SU-DHL-6 (cell line): ENCODE measurements around the gene UBASH3A.

ENCODE experiments used
- H2AFZ ChIP-seq: fragments of 200-600 bp; sonication (generic); 2 replicates; pipeline ENCODE4 v1.6.1; 2014; ENCODE audit warnings: low read depth, mild to moderate bottlenecking, moderate library complexity, mixed read lengths, antibody characterized with exemption, low read length; ENCODE audit not compliant: severe bottlenecking
- H3F3A ChIP-seq: fragments of 200-600 bp; shearing (Covaris generic); 2 replicates; pipeline ENCODE4 v1.6.0; 2016; ENCODE audit warnings: antibody characterized with exemption, mild to moderate bottlenecking; ENCODE audit not compliant: insufficient read depth
- H3K27ac ChIP-seq: fragments of 200-600 bp; sonication (generic); 2 replicates; pipeline ENCODE4 v1.5.1; 2016; ENCODE audit warnings: low read depth, mild to moderate bottlenecking, low read length, moderate library complexity, mixed read lengths
- H3K27me3 ChIP-seq: fragments of 200-600 bp; sonication (generic), shearing (Covaris generic); 2 replicates; pipeline ENCODE4 v1.6.0; 2014; ENCODE audit warnings: mild to moderate bottlenecking, low read length
- H3K36me3 ChIP-seq: fragments of 200-600 bp; sonication (generic); 2 replicates; pipeline ENCODE4 v1.6.1; 2014; ENCODE audit warnings: mild to moderate bottlenecking, low read length, mixed read lengths
- H3K4me2 ChIP-seq: fragments of 300-600, 200-600 bp; shearing (Covaris generic), sonication (generic); 2 replicates; pipeline ENCODE4 v1.6.0; 2014; ENCODE audit warnings: low read length, low read depth, mild to moderate bottlenecking; ENCODE audit not compliant: poor library complexity, severe bottlenecking
- H3K4me3 ChIP-seq: fragments of 200-600 bp; sonication (generic); 2 replicates; pipeline ENCODE4 v1.5.1; 2014; ENCODE audit warnings: antibody characterized with exemption, low read length, mild to moderate bottlenecking, mixed read lengths; ENCODE audit not compliant: insufficient read depth, poor library complexity, severe bottlenecking
- H3K79me2 ChIP-seq: fragments of 200-600 bp; sonication (generic); 2 replicates; pipeline ENCODE4 v1.6.1; 2014; ENCODE audit warnings: mild to moderate bottlenecking, low read length, moderate library complexity; ENCODE audit not compliant: insufficient read depth
- H3K9ac ChIP-seq: fragments of 200-600 bp; sonication (generic); 2 replicates; pipeline ENCODE4 v1.7.0; 2014; ENCODE audit warnings: mild to moderate bottlenecking, low read length
- H3K9me2 ChIP-seq: fragments of 200-600 bp; sonication (generic); replicated peaks from 2 replicates; pipeline ENCODE4 v1.6.1; 2014; ENCODE audit warnings: low read length; ENCODE audit not compliant: insufficient read depth
- H3K9me3 ChIP-seq: fragments of 200-600 bp; sonication (generic); 2 replicates; pipeline ENCODE4 v1.6.1; 2014; ENCODE audit warnings: low read length, mixed read lengths; ENCODE audit not compliant: insufficient read depth
- H4K20me1 ChIP-seq: fragments of 200-600 bp; sonication (generic); 2 replicates; pipeline ENCODE4 v1.6.1; 2014; ENCODE audit warnings: low read depth, mild to moderate bottlenecking, antibody characterized with exemption, low read length, moderate library complexity, mixed read lengths
- EZH2phosphoT487 ChIP-seq: fragments of 200-600 bp; sonication (generic), shearing (Covaris generic); conservative IDR thresholded peaks from 2 replicates; pipeline ENCODE4 v1.6.1; 2018; ENCODE audit warnings: mild to moderate bottlenecking, antibody characterized with exemption, low read length, moderate library complexity, mixed read lengths
- TF ChIP-seq, protein P1 (sequence below): fragments of 200-600 bp; sonication (generic); IDR thresholded peaks from one replicate; pipeline ENCODE4 v1.5.1; 2017; ENCODE audit warnings: antibody characterized with exemption, mild to moderate bottlenecking, low read length, moderate library complexity; ENCODE audit not compliant: insufficient read depth, poor library complexity, severe bottlenecking

UBASH3A gene

DNA sequence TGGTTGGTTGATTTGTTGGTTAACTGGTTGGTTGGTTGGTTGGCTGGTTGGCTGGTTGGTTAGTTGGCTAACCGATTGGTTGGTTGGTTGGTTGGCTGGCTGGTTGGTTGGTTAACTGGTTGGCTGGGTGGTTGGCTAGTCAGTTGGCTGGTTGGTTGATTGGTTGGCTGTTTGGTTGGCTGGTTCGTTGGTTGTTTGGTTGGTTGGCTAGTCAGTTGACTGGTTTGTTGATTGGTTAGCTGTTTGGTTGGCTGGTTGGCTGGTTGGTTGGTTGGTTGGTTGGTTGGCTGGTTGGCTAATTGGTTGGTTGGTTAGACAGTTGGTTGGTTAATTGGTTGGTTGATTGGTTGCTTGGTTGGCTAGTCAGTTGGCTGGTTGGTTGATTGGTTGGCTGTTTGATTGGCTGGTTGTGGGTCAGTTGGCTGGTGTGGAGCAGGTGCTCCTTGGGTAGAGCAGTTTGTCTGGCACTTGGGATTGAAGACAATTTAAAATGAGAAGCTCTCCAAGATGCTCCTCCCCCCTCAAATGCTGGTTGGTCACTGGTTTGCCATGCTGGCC is 85.4 kb downstream of the UBASH3A start:
- Histone ChIP-seq H3K79me2 (no peaks in the 10 kb centered on the region), H3K9ac (no peak overlapping the region), H3K9me3 (no peaks in the 10 kb centered on the region), H4K20me1 (no peaks in the 10 kb centered on the region), H3K9me2 (no peaks in the 10 kb centered on the region), H3K4me2 (no peak overlapping the region), H3K27ac (no peak overlapping the region), H3K36me3 (no peaks in the 10 kb centered on the region), H3F3A (no peaks in the 10 kb centered on the region), H3K27me3 (no peaks in the 10 kb centered on the region), H3K4me3 (no peak overlapping the region), H2AFZ (no peak overlapping the region)
- TF ChIP-seq EZH2phosphoT487: no peak
- TF ChIP-seq, protein P1, sequence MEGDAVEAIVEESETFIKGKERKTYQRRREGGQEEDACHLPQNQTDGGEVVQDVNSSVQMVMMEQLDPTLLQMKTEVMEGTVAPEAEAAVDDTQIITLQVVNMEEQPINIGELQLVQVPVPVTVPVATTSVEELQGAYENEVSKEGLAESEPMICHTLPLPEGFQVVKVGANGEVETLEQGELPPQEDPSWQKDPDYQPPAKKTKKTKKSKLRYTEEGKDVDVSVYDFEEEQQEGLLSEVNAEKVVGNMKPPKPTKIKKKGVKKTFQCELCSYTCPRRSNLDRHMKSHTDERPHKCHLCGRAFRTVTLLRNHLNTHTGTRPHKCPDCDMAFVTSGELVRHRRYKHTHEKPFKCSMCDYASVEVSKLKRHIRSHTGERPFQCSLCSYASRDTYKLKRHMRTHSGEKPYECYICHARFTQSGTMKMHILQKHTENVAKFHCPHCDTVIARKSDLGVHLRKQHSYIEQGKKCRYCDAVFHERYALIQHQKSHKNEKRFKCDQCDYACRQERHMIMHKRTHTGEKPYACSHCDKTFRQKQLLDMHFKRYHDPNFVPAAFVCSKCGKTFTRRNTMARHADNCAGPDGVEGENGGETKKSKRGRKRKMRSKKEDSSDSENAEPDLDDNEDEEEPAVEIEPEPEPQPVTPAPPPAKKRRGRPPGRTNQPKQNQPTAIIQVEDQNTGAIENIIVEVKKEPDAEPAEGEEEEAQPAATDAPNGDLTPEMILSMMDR: no peak

DNA sequence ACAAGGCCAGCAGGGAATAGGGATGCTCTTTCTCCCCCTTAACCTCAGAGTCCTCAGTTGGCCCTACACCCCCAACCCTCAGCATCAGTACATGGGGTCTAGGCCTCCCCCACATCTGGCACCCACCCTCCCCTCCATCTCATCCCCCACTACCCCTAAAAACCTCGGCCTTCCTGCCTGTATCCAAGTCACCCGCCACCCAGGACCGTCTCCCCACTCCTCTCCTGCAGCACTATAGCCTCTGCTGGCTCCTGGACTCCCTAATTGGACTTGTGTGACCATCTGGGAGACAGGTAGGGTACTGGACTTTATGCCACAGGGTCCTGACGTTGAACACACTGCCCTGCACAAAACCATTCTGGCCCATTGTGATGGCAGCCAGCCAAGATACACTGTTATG is 86.3 kb downstream of the UBASH3A start:
- no peaks in the 10 kb centered on the region for H3K9me2 ChIP-seq
- H4K20me1 ChIP-seq: no peaks in the 10 kb centered on the region
- TF ChIP-seq, protein P1: no peak
- no peak for TF ChIP-seq EZH2phosphoT487
- no peak overlapping the region for H3K27ac ChIP-seq
- H3K27me3 ChIP-seq: no peaks in the 10 kb centered on the region
- no peaks in the 10 kb centered on the region for H3F3A ChIP-seq
- no peak overlapping the region for H3K9ac ChIP-seq
- no peaks in the 10 kb centered on the region for H3K9me3 ChIP-seq
- no peaks in the 10 kb centered on the region for H3K79me2 ChIP-seq
- no peak overlapping the region for H3K4me2 ChIP-seq
- H3K36me3 ChIP-seq: no peaks in the 10 kb centered on the region
- H2AFZ ChIP-seq: no peak overlapping the region
- H3K4me3 ChIP-seq: no peak overlapping the region

DNA sequence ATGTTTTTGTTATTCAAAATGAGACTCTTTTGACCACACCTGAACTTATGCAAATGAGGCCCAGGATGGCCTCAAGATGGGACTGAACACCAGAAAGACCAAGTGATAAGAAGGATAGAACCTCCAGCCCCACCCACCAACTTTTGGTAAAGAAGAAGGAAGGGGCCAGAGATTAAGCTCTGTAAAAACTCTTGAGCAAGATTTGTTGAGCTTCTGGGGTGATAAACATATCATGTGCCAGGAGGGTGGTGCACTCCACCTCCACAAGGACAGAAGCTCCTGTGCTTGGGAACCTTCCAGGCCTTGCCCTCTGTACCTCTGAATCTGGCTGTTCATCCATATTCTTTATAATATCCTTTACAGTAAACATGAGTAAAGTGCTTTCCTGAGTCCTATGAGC is 87.0 kb downstream of the UBASH3A start:
- H4K20me1 ChIP-seq: no peaks in the 10 kb centered on the region
- no peak overlapping the region for H3K4me2 ChIP-seq
- H3F3A ChIP-seq: no peaks in the 10 kb centered on the region
- no peak overlapping the region for H2AFZ ChIP-seq
- no peaks in the 10 kb centered on the region for H3K9me3 ChIP-seq
- no peaks in the 10 kb centered on the region for H3K36me3 ChIP-seq
- H3K9me2 ChIP-seq: no peaks in the 10 kb centered on the region
- no peaks in the 10 kb centered on the region for H3K79me2 ChIP-seq
- H3K4me3 ChIP-seq: no peak overlapping the region
- no peaks in the 10 kb centered on the region for H3K27me3 ChIP-seq
- TF ChIP-seq EZH2phosphoT487: no peak
- TF ChIP-seq, protein P1: no peak
- no peak overlapping the region for H3K27ac ChIP-seq
- no peak overlapping the region for H3K9ac ChIP-seq
